IPS-18c (cell line): ENCODE results near the gene MAP3K6.
A peak's percentile ranks its signal among the peaks of the same experiment; 100 is the strongest.
"Not testable (repeated sequence)": the region's sequence is repeated elsewhere in the genome, so short reads cannot be mapped to it uniquely, and the experiment has no call there.

Source experiments
- H3K4me3 ChIP-seq: 2 replicates; pipeline ENCODE4 v1.7.0; 2013; ENCODE audit warnings: low read depth, mild to moderate bottlenecking, low read length, moderate library complexity; ENCODE audit not compliant: insufficient read depth
- H3K9me3 ChIP-seq: one replicate; pipeline ENCODE4 v1.6.1; 2013; ENCODE audit warnings: mild to moderate bottlenecking, low read length, moderate library complexity; ENCODE audit not compliant: control insufficient read depth, insufficient read depth

The MAP3K6 gene, protein sequence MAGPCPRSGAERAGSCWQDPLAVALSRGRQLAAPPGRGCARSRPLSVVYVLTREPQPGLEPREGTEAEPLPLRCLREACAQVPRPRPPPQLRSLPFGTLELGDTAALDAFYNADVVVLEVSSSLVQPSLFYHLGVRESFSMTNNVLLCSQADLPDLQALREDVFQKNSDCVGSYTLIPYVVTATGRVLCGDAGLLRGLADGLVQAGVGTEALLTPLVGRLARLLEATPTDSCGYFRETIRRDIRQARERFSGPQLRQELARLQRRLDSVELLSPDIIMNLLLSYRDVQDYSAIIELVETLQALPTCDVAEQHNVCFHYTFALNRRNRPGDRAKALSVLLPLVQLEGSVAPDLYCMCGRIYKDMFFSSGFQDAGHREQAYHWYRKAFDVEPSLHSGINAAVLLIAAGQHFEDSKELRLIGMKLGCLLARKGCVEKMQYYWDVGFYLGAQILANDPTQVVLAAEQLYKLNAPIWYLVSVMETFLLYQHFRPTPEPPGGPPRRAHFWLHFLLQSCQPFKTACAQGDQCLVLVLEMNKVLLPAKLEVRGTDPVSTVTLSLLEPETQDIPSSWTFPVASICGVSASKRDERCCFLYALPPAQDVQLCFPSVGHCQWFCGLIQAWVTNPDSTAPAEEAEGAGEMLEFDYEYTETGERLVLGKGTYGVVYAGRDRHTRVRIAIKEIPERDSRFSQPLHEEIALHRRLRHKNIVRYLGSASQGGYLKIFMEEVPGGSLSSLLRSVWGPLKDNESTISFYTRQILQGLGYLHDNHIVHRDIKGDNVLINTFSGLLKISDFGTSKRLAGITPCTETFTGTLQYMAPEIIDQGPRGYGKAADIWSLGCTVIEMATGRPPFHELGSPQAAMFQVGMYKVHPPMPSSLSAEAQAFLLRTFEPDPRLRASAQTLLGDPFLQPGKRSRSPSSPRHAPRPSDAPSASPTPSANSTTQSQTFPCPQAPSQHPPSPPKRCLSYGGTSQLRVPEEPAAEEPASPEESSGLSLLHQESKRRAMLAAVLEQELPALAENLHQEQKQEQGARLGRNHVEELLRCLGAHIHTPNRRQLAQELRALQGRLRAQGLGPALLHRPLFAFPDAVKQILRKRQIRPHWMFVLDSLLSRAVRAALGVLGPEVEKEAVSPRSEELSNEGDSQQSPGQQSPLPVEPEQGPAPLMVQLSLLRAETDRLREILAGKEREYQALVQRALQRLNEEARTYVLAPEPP (N-terminal part only)

GRCh38 chr1:27366411-27367159 lies at the start of gene MAP3K6:
MAP3K6 (minus strand) TSS chr1:27366961; CDS start chr1:27366597, 364 bp downstream.
- H3K4me3 ChIP-seq = peak within 1 kb of the TSS; percentile 67
- no peaks in the 10 kb centered on the region for H3K9me3 ChIP-seq

DNA sequence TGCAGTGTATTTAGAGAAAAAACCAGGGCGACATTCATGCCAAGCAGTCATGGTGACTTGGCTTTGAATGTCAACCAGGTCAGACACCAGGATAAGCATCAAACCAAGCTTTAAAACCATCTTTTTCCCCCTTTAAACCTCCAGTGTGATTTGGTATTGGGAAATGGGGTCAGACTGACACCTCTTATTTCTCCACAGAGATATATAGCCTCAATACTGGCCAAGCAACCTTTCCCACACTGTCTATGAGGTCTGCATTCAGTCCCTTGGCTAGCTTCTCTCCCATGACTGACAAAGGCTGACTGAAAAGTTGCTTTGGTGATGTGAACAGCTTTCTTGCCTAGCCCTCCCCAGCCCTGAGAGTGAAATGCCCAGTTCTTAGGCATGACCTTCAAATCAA lies 47.3 kb upstream of the MAP3K6 start:
- Histone ChIP-seq H3K4me3 (no peak overlapping the region), H3K9me3 (no peaks in the 10 kb centered on the region)

- H3K9me3 ChIP-seq = no peaks in the 10 kb centered on the region
- H3K4me3 ChIP-seq = no peak overlapping the region
Observed at GRCh38 chr1:27413004-27413403, 46.2 kb upstream of the MAP3K6 start.

- Histone ChIP-seq H3K4me3 (no peak overlapping the region), H3K9me3 (no peaks in the 10 kb centered on the region)
Observed at GRCh38 chr1:27412502-27412901, 45.7 kb upstream of the MAP3K6 start.

GRCh38 chr1:27410709-27411108 lies 43.9 kb upstream of the MAP3K6 start:
- H3K9me3 ChIP-seq = no peaks in the 10 kb centered on the region
- no peak overlapping the region for H3K4me3 ChIP-seq

GRCh38 chr1:27409669-27410068 lies 42.9 kb upstream of the MAP3K6 start:
- no peak overlapping the region for H3K4me3 ChIP-seq
- no peaks in the 10 kb centered on the region for H3K9me3 ChIP-seq

GRCh38 chr1:27408151-27408550 lies 41.4 kb upstream of the MAP3K6 start:
- no peaks in the 10 kb centered on the region for H3K9me3 ChIP-seq
- H3K4me3 ChIP-seq = no peak overlapping the region

- not testable (repeated sequence) for H3K4me3 ChIP-seq, H3K9me3 ChIP-seq
Observed at GRCh38 chr1:27406791-27407190, 40.0 kb upstream of the MAP3K6 start.

GRCh38 chr1:27406362-27406680 lies 39.6 kb upstream of the MAP3K6 start:
- H3K9me3 ChIP-seq = no peaks in the 10 kb centered on the region
- H3K4me3 ChIP-seq = no peak overlapping the region

GRCh38 chr1:27405598-27406361 lies 39.0 kb upstream of the MAP3K6 start:
- not testable (repeated sequence) for H3K4me3 ChIP-seq

GRCh38 chr1:27405074-27405473 lies 38.3 kb upstream of the MAP3K6 start:
- Histone ChIP-seq H3K9me3 (no peaks in the 10 kb centered on the region), H3K4me3 (no peak overlapping the region; the same call in 1 of the 2 replicates)

More at GRCh38 chr1:27405598-27406361, 39.0 kb upstream of the MAP3K6 start:
- not testable (repeated sequence) for H3K9me3 ChIP-seq

DNA sequence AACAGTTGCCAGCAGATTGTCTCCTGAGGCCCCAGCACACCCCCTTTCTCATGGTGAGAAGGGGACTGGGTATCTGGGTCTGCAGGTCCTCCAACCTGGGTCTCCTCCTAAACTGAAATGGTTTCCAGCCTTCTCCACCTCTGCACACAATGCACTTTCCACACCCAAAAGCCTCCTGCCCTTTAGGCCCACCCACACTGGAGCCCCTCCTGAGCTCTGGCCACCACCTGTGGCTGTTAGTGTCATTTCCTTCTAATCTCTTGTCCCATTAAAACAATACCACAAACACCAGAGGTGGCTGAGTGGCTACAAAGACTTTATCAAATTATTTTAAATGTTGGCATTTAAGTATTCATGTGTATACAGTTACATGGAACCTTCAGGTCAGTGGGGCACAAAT lies 37.2 kb upstream of the MAP3K6 start:
- H3K9me3 ChIP-seq = no peaks in the 10 kb centered on the region

DNA sequence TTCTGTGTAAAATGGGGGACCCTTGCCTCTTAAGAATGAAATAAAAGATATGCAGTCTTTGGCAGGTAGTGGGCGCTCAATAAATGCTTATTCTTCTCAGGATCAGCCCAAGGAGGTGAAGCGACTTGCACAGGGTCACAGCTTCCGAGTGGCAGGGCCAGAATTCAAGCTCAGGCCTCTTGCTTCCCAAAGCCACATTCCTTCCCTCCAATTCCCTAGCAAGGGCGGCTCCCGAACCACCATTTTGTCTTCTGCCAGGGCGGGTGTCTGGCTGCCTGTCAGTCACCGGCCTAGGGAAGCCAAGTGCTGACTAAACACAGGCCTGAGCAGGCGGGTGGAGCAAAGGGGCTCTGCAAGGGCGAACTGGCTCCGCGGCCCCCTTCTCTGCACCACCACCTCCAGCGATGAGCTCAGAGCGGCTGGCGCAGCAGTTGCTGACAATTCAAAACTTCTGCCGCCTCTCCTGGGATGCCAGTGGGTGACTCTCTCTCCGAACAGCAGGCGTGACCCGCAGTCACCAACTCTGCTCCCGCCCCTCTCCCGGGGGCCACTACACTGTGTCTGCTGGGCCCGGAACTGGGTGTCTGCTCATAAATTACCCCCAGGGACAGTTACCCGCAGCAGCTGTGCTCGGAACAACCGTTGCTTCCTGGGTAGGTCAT lies 36.4 kb upstream of the MAP3K6 start:
- Histone ChIP-seq H3K4me3 (no peak overlapping the region), H3K9me3 (no peaks in the 10 kb centered on the region)

More for the DNA sequence above, 37.2 kb upstream of the MAP3K6 start:
- H3K4me3 ChIP-seq = no peak overlapping the region

DNA sequence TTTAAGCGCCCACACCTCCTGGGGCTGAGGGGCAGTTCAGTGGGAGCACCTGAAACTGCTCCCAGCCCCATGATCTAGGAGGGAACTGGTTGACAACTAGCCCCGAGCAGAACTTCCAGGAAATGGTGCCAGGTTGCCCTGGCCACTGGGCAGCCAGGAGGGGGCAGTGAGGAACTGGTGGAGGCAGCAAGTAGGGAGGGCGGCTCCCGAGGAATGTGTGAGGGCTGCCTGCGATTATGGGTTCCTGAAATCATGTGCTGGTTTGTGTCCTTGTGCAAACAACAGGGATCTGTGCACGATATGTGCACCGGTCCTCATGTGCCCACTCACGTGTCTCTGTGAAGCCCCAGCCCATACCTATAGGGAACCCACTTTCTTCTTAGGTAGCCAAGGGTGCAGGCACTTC lies 35.6 kb upstream of the MAP3K6 start:
- Histone ChIP-seq H3K4me3 (no peak overlapping the region), H3K9me3 (no peaks in the 10 kb centered on the region)

DNA sequence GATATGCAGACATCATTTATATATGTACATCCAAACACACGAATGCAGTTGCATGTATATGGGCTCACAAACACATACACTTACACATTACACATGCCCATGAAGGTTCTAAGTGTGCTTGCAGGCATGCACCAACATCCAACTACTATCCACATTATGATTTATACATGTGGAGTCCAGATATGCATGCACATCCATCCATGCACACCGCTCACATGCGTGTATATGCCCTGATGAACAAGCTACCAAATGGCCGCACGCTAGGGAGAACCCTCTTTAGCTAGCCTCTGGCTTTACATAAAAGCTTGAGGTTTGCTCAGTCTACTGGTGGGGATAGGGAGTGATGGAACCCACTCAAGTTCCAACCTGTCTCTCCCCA lies 34.2 kb upstream of the MAP3K6 start:
- no peak overlapping the region for H3K4me3 ChIP-seq
- no peaks in the 10 kb centered on the region for H3K9me3 ChIP-seq
